ENCODE results near the gene APOB.

Gene APOB

DNA sequence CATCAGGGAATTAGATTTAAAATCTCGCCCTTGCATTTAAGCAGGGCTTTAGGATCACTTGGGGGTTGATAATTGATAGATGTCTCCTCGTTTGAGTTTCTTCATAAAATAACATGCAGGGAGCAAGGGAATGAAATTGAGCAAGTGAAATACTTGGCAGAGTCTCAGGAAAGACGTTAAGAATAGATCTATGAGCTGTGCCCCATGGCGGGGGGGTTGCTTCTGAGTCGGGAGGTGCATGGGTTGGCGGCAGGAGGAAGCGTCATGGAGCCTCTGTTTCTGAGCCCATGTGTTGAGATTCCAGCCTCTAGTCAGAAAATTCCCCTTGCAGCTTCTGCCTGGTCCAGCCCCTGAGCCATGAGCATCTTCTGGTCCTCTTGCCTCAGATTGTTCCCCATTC is 82.0 kb downstream of the APOB start:
- TF ChIP-seq GATA3 (IDR thresholded peaks at IDR 0.05; ENCODE audit: low read depth, low read length) (no peak), GATA2 (IDR thresholded peaks at IDR 0.05; ENCODE audit: low read depth, low read length) (no peak)

DNA sequence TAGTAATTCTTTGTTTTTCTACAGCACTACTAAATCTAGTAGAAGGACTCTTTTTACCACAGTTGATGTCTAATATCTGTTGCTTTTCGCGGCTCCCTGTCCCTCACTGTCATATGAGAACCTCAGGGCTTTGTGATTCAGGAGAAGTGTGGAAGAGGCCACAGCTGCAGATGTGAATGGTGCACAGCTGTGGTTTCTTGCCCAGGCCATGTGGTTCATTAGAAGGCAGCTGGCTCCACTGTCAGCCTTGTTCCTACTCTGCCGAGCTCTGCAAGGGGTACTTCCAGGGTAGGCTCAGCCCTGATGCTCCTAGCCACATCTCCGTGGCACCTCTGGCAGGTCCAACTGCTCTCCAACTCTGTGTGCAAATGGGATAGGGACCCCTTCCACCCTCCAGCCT is 83.9 kb downstream of the APOB start:
- TF ChIP-seq GATA3 (IDR thresholded peaks at IDR 0.05; ENCODE audit: low read depth, low read length) (no peak), GATA2 (IDR thresholded peaks at IDR 0.05; ENCODE audit: low read depth, low read length) (no peak)

DNA sequence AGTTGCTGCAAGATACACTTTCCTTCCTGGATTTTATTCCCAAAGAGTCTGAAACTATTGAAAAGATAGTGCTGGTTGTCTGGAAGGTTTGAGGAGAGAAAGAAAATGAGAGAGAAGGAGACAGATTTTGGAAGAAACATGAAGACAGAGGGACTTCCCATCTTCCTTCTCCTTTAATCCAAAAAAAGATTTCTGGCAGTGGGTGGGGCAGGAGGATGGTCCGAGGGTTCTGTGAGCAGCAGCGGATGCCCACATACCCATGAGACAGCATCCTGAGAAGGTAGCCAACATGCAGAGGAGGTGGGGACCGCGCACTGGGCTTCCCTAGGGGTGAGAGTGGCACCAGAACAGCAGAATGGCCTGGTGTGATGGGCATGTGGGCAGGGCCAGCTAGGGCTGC is 84.6 kb downstream of the APOB start:
- TF ChIP-seq GATA3 (IDR thresholded peaks at IDR 0.05; ENCODE audit: low read depth, low read length) = no peak
- no peak for TF ChIP-seq GATA2 (IDR thresholded peaks at IDR 0.05; ENCODE audit: low read depth, low read length)

DNA sequence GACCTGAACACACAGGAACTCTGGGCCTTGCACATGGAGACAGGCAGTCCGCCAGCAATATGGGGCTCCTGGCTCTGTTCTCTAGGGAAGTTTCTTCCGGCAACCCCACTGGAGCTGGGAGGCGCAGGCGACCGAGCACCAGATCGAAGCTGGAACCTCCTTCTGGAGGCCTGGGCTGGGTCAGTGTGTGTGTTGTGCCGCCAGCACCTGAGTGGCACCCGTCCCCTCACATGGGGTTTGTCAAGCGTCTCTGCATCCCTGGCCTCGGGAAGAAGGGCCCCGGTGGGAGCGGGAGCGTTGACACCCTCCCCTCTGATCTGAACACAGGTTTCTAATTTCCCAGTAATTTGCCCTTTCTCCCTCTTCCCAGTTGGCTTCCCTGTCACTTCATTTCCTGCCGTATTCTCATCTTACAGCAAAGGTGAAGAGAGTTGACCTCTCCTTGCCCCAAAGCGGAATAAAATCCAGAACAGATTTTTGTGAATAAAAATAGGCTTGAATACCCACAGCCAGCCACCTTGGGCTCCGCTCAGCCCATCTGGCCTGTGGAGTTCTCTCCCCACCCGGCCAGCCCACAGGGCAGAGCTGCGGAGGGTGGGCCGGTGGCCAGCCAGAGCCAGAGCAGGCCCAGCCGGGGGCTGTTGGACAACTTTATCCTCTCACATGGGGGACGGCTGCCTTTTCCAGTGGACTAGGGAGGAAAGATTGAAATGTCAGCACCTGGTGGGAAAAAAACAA is 85.9 kb downstream of the APOB start:
- TF ChIP-seq GATA2 (IDR thresholded peaks at IDR 0.05; ENCODE audit: low read depth, low read length) (no peak), GATA3 (IDR thresholded peaks at IDR 0.05; ENCODE audit: low read depth, low read length) (no peak)

DNA sequence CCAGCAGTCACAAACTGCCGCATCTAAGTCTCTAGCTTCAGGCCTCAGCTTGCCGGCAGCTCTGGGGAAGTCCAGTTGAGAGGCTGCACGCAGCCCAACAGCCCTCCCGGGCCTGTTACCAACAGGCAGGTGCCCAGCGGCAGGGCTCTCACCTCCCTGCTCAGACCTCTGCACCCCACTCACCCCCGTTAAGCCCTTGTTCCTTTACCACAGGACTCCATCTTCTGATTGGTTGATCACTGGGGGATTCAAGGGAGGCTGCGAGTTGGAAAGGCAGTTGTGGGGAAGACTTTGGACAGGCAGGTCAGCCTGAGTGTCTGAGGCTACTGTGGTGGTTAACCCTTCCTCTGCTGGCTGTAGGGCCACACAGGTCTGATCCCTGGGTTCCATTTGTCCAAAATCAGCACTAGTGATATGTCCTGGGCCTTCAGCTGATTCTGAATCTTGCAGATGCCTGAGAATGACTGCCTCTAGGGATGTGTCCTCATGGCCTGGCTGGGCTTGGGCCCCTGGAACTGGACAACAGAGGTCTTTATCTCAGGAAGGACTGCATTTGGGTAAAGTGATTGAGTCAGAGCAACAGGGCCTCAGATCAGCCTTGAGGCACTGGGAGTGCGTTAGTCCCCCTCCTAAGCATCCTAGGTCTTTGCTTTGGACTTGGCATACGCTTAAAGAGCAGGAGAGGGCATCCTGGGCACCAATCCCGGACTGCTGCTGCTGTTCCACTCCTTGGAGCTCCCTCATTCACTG is 88.4 kb downstream of the APOB start:
- TF ChIP-seq GATA3 (IDR thresholded peaks at IDR 0.05; ENCODE audit: low read depth, low read length) = no peak
- no peak for TF ChIP-seq GATA2 (IDR thresholded peaks at IDR 0.05; ENCODE audit: low read depth, low read length)

DNA sequence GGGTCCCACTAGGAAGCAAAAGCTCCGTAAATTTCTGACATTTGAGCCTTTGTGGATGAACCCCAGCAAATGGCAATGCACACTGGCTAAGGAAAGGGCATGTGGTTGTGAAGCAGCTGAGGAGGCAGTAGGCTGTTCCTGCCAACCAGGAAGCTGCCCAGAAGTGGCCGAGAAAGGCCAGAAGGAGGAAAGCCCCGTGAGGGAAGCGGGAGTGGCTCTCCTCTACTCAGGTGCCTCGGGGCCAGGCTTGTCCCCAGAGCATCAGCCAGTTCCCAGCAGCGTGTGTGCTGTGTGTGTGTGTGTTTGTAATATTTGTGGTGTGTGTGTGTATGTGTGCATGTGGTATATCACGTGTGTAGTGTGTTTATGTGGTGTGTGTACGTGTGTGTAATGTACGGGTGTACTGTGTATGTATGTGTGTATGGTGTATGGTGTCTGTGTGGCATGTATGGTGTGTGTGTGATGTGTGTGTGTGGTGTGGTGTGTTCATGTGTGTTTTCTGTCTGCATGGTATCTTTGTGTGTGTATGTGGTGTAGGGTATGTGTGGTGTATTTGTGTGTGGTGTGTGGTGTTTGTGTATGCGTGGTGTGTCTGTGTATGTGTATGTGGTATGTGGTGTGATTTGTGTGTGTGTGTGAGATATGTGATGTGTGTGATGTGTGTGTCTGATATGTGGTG is 90.6 kb downstream of the APOB start:
- no peak for TF ChIP-seq GATA3 (IDR thresholded peaks at IDR 0.05; ENCODE audit: low read depth, low read length)
- TF ChIP-seq GATA2 (IDR thresholded peaks at IDR 0.05; ENCODE audit: low read depth, low read length) = no peak
